ENCODE data around the gene TMEM37.

The TMEM37 gene

DNA sequence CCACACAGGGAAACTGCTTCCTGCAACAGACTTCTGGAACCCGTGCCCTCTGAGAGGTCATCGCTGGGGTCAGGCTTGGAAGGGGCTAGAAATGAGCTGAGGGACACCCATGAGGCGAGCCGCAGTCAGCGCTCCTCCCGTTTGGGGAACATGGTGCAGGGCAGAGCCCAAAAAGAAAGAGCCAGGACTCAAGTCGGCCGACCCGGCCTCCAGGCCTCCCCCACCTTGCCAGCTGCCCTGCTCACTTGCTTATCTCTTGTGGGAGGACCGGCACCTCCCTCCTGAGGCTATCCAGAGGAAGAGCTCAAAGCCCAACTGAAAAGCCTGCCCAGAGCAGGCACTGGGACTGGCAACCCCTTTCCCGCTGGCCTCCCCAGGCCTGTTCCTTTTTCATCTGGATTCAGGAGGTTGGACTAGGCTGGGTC is 49.1 kb downstream of the TMEM37 start:
- no peak overlapping the region for H3K4me2 ChIP-seq (ENCODE audit: insufficient read depth, low read length)
- H3K27me3 ChIP-seq (ENCODE audit: insufficient read depth, low read length, poor library complexity), result no peaks in the 10 kb centered on the region
- H3K36me3 ChIP-seq (ENCODE audit: insufficient read depth, low read length), result no peaks in the 10 kb centered on the region
- TF ChIP-seq, protein P1, sequence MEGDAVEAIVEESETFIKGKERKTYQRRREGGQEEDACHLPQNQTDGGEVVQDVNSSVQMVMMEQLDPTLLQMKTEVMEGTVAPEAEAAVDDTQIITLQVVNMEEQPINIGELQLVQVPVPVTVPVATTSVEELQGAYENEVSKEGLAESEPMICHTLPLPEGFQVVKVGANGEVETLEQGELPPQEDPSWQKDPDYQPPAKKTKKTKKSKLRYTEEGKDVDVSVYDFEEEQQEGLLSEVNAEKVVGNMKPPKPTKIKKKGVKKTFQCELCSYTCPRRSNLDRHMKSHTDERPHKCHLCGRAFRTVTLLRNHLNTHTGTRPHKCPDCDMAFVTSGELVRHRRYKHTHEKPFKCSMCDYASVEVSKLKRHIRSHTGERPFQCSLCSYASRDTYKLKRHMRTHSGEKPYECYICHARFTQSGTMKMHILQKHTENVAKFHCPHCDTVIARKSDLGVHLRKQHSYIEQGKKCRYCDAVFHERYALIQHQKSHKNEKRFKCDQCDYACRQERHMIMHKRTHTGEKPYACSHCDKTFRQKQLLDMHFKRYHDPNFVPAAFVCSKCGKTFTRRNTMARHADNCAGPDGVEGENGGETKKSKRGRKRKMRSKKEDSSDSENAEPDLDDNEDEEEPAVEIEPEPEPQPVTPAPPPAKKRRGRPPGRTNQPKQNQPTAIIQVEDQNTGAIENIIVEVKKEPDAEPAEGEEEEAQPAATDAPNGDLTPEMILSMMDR (IDR thresholded peaks at IDR 0.05; ENCODE audit: borderline replicate concordance, extremely low read depth, low read length, poor library complexity, severe bottlenecking), result no peak
- TF ChIP-seq EZH2 (IDR thresholded peaks at IDR 0.05; ENCODE audit: borderline replicate concordance, low read depth, low read length, severe bottlenecking), result no peak
- no peak overlapping the region for H3K9ac ChIP-seq (ENCODE audit: low read depth, low read length)
- DNase-seq (no peak), ATAC-seq (ENCODE audit: insufficient read depth, low read depth) (no peak)
- H3K9me3 ChIP-seq (ENCODE audit: insufficient read depth, low read length, severe bottlenecking), result no peaks in the 10 kb centered on the region
- no peak overlapping the region for H3K4me3 ChIP-seq (ENCODE audit: low read depth in 1 of 2, low read length in 2 of 2)
- H4K20me1 ChIP-seq (ENCODE audit: insufficient read depth, low read length), result no peaks in the 10 kb centered on the region
- no peaks in the 10 kb centered on the region for H3K79me2 ChIP-seq (ENCODE audit: insufficient read depth, low read length)
- H3K4me1 ChIP-seq (ENCODE audit: insufficient read depth, low read length), result no peaks in the 10 kb centered on the region
- no peak overlapping the region for H2AFZ ChIP-seq (ENCODE audit: low read depth, low read length)
- no peak overlapping the region for H3K27ac ChIP-seq (ENCODE audit: low read length)

DNA sequence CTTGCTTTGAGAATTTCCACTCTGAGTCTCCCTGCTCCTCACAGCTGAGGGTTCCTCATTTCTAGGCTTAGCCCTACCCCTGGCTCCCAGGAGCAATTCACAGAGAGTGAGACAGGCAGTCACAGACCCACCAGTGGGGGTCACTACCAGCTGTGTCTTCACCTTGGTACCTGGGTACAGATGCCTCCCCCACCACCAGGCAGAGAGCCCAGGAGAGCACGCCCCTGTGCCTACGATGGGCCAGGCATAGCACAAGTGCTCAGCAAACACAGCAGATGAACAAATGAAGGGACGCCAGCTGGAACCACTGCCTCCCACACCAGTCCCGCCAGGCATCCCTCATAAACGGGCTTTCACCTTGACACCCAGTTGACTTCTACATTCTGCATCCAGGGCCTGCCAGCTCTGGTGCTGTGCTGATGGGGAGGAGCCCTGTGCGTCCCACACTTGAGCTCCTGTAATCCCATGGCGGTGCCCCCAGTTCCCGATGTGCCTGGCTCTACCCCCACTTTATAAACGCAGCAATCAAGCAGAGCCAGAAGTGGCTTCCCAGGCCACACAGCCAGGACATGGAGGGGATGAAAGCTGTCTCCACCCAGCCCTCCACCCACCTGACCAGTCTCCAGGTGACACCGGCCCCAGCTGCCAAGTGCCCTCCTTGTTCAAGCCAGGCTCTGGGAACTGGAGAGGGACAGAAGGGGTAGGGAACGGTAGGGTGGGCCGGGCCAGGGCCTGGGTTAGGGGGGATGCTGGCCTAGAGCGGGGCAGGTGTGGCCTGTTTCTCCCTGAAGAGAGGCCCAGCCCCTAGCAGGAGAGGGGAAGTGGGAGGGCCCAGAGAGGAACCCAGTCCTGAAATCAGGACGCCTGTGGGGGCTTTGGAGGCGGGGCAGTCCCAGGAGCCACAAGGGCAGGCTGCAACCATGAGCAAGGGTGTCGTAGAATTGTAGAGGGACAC is 50.1 kb downstream of the TMEM37 start:
- no peak for DNase-seq
- Histone ChIP-seq H3K36me3 (ENCODE audit: insufficient read depth, low read length) (no peaks in the 10 kb centered on the region), H3K4me3 (ENCODE audit: low read depth in 1 of 2, low read length in 2 of 2) (no peak overlapping the region), H3K9ac (ENCODE audit: low read depth, low read length) (no peak overlapping the region), H3K79me2 (ENCODE audit: insufficient read depth, low read length) (no peaks in the 10 kb centered on the region), H3K27me3 (ENCODE audit: insufficient read depth, low read length, poor library complexity) (no peaks in the 10 kb centered on the region), H3K4me2 (ENCODE audit: insufficient read depth, low read length) (no peak overlapping the region), H3K27ac (ENCODE audit: low read length) (no peak overlapping the region), H3K4me1 (ENCODE audit: insufficient read depth, low read length) (no peaks in the 10 kb centered on the region), H2AFZ (ENCODE audit: low read depth, low read length) (no peak overlapping the region), H4K20me1 (ENCODE audit: insufficient read depth, low read length) (no peaks in the 10 kb centered on the region), H3K9me3 (ENCODE audit: insufficient read depth, low read length, severe bottlenecking) (no peaks in the 10 kb centered on the region)
- no peak for TF ChIP-seq EZH2 (IDR thresholded peaks at IDR 0.05; ENCODE audit: borderline replicate concordance, low read depth, low read length, severe bottlenecking)
- TF ChIP-seq, protein P1 (IDR thresholded peaks at IDR 0.05; ENCODE audit: borderline replicate concordance, extremely low read depth, low read length, poor library complexity, severe bottlenecking), result no peak
- ATAC-seq (ENCODE audit: insufficient read depth, low read depth), result 0 out of 3 replicates have a peak, but pooled peaks have one; percentile 12

DNA sequence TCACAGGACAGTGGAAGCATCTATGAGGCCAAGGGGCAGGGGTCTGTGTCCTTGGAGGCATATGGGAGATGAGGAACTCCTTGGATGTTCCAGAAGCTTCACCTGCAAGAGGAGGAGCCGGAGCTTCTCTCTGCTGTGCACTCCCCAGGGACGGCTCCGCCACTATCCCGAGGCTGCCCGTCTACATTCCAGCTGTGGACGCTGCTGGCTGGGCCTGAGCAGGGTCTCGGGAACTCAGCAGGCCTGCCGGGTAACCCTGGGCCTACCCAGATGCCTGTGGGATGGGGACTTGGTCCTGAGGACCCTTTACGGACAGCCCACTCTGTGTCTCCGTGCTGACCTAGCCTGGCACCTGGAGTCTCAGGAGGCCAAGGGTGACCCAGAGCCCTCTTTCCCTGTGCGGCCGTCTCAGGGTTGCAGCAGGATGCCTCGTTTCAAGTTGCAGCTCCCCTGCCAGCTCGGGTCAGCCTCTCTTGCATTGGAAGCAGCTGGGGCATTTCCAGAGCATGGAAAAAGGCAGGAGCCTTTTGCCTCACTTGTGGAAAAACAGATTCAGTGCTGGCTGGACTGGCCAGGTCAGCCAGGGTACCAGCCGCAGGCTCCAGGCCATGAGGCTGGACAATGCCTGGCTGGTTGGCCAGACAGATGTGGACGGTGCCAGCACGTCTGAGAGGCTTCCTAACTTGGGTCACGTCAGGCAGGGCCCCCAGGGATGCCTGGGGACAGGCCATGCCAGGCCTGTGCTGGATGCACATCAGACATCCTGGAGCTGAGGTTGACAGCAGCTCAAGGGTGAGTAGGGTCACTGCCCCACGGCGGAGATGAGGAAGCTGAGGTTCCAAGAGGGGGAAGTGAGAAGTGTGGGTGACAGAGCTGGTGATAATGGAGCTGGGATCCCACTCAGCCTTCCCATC is 51.1 kb downstream of the TMEM37 start:
- Histone ChIP-seq H3K4me3 (ENCODE audit: low read depth in 1 of 2, low read length in 2 of 2) (no peak overlapping the region), H3K9me3 (ENCODE audit: insufficient read depth, low read length, severe bottlenecking) (no peaks in the 10 kb centered on the region), H3K27me3 (ENCODE audit: insufficient read depth, low read length, poor library complexity) (no peaks in the 10 kb centered on the region), H3K9ac (ENCODE audit: low read depth, low read length) (no peak overlapping the region), H3K36me3 (ENCODE audit: insufficient read depth, low read length) (no peaks in the 10 kb centered on the region), H4K20me1 (ENCODE audit: insufficient read depth, low read length) (no peaks in the 10 kb centered on the region), H2AFZ (ENCODE audit: low read depth, low read length) (no peak overlapping the region), H3K27ac (ENCODE audit: low read length) (no peak overlapping the region), H3K4me1 (ENCODE audit: insufficient read depth, low read length) (no peaks in the 10 kb centered on the region), H3K4me2 (ENCODE audit: insufficient read depth, low read length) (no peak overlapping the region), H3K79me2 (ENCODE audit: insufficient read depth, low read length) (no peaks in the 10 kb centered on the region)
- ATAC-seq (ENCODE audit: insufficient read depth, low read depth), result no peak
- DNase-seq, result no peak
- TF ChIP-seq, protein P1 (IDR thresholded peaks at IDR 0.05; ENCODE audit: borderline replicate concordance, extremely low read depth, low read length, poor library complexity, severe bottlenecking), result no peak
- TF ChIP-seq EZH2 (IDR thresholded peaks at IDR 0.05; ENCODE audit: borderline replicate concordance, low read depth, low read length, severe bottlenecking), result no peak

Data from DND-41 (cell line).